HepG2 (cell line): ENCODE data around the gene ACAP3. TPM values are rescaled to one million over a fixed set of nuclear protein-coding genes. Genes with fewer than 3 reads are reported as not detected.
A peak's percentile ranks its signal among the peaks of the same experiment; 100 is the strongest.

Source experiments
- ATAC-seq: fragments of 200-7000 bp; cut with Tn5 transposase; 3 replicates; pipeline ENCODE4 v1.9.1; 2020; ENCODE audit warnings: mild to moderate bottlenecking, moderate library complexity
- BruUV-seq: library from RNA; stranded (reverse); fragments of 400-500 nt; replicated peaks from 2 replicates; lab custom pipeline; 2021; lab: Mats Ljungman, UMichigan
- CTCF ChIA-PET: fragments of 300-600 bp; formaldehyde crosslinking; extraction: SDS; loops from one replicate; lab custom pipeline; 2021; ENCODE audit warnings: low total read pairs, inconsistent platforms, low intra/inter-chr PET ratio; lab: Yijun Ruan, JAX
- POLR2A ChIA-PET: fragments of 350-600 bp; sonication (Branson Sonifier 250); formaldehyde crosslinking; loops from one replicate; lab custom pipeline; 2020; ENCODE audit warnings: antibody characterized with exemption, inconsistent platforms; lab: Yijun Ruan, JAX
- DNase-seq: peaks from one replicate; pipeline ENCODE4 v3.0.0-alpha.2; 2015; ENCODE audit warnings: low spot score
- FAIRE-seq: peaks from 3 replicates; lab custom pipeline; 2011; peaks lifted over from hg19 to GRCh38; lab: Jason Lieb, UNC
- H2AFZ ChIP-seq: one replicate; pipeline ENCODE4 v1.6.1; 2011; ENCODE audit warnings: low read length, inconsistent platforms
- H3K27ac ChIP-seq: fragments of 300-600 bp; 3 replicates; pipeline ENCODE4 v1.8.0; 2011; ENCODE audit warnings: mixed run types, mild to moderate bottlenecking, mixed read lengths, low read length, inconsistent platforms; ENCODE audit not compliant: insufficient read depth; ENCODE audit errors: extremely low read length
- H3K27me3 ChIP-seq, 2 experiments: fragments of 200-600 bp in 1 of 2; 2 replicates in 1 of 2; 3 replicates in 1 of 2; pipeline versions ENCODE4 v1.6.0 to v1.8.0; 2011; ENCODE audit warnings: low read length in 2 of 2, mild to moderate bottlenecking in 2 of 2, moderate library complexity in 2 of 2, inconsistent platforms in 1 of 2; ENCODE audit not compliant: insufficient read depth in 2 of 2, control insufficient read depth in 1 of 2
- H3K36me3 ChIP-seq, 2 experiments: fragments of 200-600 bp in 1 of 2; replicated peaks in 1 of 2; 2 replicates in 1 of 2; 3 replicates in 1 of 2; pipeline versions ENCODE4 v1.5.1 to v1.8.0; 2011; ENCODE audit warnings: low read length in 2 of 2, inconsistent platforms in 1 of 2; ENCODE audit not compliant: insufficient read depth in 2 of 2, control insufficient read depth in 1 of 2
- H3K4me1 ChIP-seq: 2 replicates; pipeline ENCODE4 v1.5.1; 2012; ENCODE audit warnings: low read length, inconsistent platforms; ENCODE audit not compliant: insufficient read depth
- H3K4me2 ChIP-seq: 2 replicates; pipeline ENCODE4 v1.6.0; 2011; ENCODE audit warnings: low read depth, low read length, inconsistent platforms
- H3K4me3 ChIP-seq, 3 experiments: fragments of 200-600 bp in 1 of 3; sonication (generic), shearing (Covaris generic) in 1 of 3; replicated peaks in 1 of 3; 2 replicates each; pipeline ENCODE4 v1.5.1; 2011 to 2016; ENCODE audit warnings: low read length in 3 of 3, inconsistent platforms in 2 of 3, low read depth in 2 of 3, mild to moderate bottlenecking in 2 of 3, control low read depth in 1 of 3, mixed read lengths in 1 of 3; ENCODE audit not compliant: insufficient read depth in 1 of 3
- H3K79me2 ChIP-seq: one replicate; pipeline ENCODE4 v1.6.1; 2011; ENCODE audit warnings: low read length, inconsistent platforms; ENCODE audit not compliant: insufficient read depth
- H3K9ac ChIP-seq: 2 replicates; pipeline ENCODE4 v1.6.0; 2011; ENCODE audit warnings: mild to moderate bottlenecking, low read depth, low read length, inconsistent platforms; ENCODE audit not compliant: insufficient read depth
- H3K9me3 ChIP-seq: 2 replicates; pipeline ENCODE4 v1.5.1; 2012; ENCODE audit warnings: mild to moderate bottlenecking, low read length
- H4K20me1 ChIP-seq: 2 replicates; pipeline ENCODE4 v1.6.0; 2011; ENCODE audit warnings: inconsistent platforms, mild to moderate bottlenecking, low read length, moderate library complexity; ENCODE audit not compliant: insufficient read depth
- AGO2 ChIP-seq: fragments of 200-400 bp; formaldehyde crosslinking; optimal IDR thresholded peaks from 2 replicates; pipeline ENCODE3; 2017; ENCODE audit warnings: mild to moderate bottlenecking, low read depth, low read length, moderate library complexity
- ARNT2 ChIP-seq: sonication (generic); formaldehyde crosslinking; IDR thresholded peaks from 2 replicates; pipeline ENCODE4 v1.8.0; 2022; ENCODE audit warnings: mild to moderate bottlenecking, low read depth, missing genetic modification reagents, moderate library complexity
- CTCF ChIP-seq: sonication (generic); formaldehyde crosslinking; IDR thresholded peaks from 2 replicates; pipeline ENCODE4 v1.5.0; 2020; ENCODE audit warnings: mild to moderate bottlenecking, missing genetic modification reagents, moderate library complexity
- ETS1 ChIP-seq: sonication (generic); formaldehyde crosslinking; IDR thresholded peaks from 2 replicates; pipeline ENCODE4 v1.4.0; 2020; ENCODE audit warnings: missing genetic modification reagents
- KAT8 ChIP-seq: IDR thresholded peaks from 2 replicates; pipeline ENCODE4 v1.6.1; 2016; ENCODE audit warnings: missing genetic modification reagents, missing compliant biosample characterization
- KLF9 ChIP-seq: IDR thresholded peaks from 2 replicates; pipeline ENCODE4 v1.6.1; 2016; ENCODE audit warnings: low read depth
- PHF8 ChIP-seq: sonication (generic); formaldehyde crosslinking; IDR thresholded peaks from 2 replicates; pipeline ENCODE4 v1.5.0; 2020; ENCODE audit warnings: missing genetic modification reagents
- PRDM4 ChIP-seq: sonication (generic); formaldehyde crosslinking; IDR thresholded peaks from 2 replicates; pipeline ENCODE4 v1.9.0; 2021; ENCODE audit warnings: missing genetic modification reagents, borderline replicate concordance
- TMF1 ChIP-seq: sonication (generic); formaldehyde crosslinking; IDR thresholded peaks from 2 replicates; pipeline ENCODE4 v1.8.1; 2022; ENCODE audit warnings: low read depth, missing genetic modification reagents
- ZMYM4 ChIP-seq: sonication (generic); formaldehyde crosslinking; IDR thresholded peaks from 2 replicates; pipeline ENCODE4 v1.8.1; 2023; ENCODE audit warnings: mild to moderate bottlenecking, missing genetic modification reagents
- ZNF317 ChIP-seq: sonication (generic); formaldehyde crosslinking; IDR thresholded peaks from 2 replicates; pipeline ENCODE4 v1.5.0; 2020; ENCODE audit warnings: mild to moderate bottlenecking, missing genetic modification reagents
- ZNF563 ChIP-seq: sonication (generic); formaldehyde crosslinking; IDR thresholded peaks from 2 replicates; pipeline ENCODE4 v1.8.0; 2022; ENCODE audit warnings: mild to moderate bottlenecking, moderate library complexity, missing genetic modification reagents
- ZNF674 ChIP-seq: sonication (generic); formaldehyde crosslinking; IDR thresholded peaks from 2 replicates; pipeline ENCODE4 v1.5.0; 2020; ENCODE audit warnings: low read depth, mild to moderate bottlenecking, missing genetic modification reagents
- ZNF781 ChIP-seq: sonication (generic); formaldehyde crosslinking; IDR thresholded peaks from 2 replicates; pipeline ENCODE4 v1.5.1; 2020; ENCODE audit warnings: borderline replicate concordance, mild to moderate bottlenecking, missing genetic modification reagents; ENCODE audit errors: not compliant biosample characterization
- WGBS: methylation state at CpG from one replicate; pipeline ENCODE4 v1.1.6; 2017; ENCODE audit warnings: low lambda C conversion rate; 5-methylcytosine and 5-hydroxymethylcytosine counted together
- in situ Hi-C: cut with HindIII; loops from 2 replicates; pipeline ENCODE4 v1.10.0; 2017; ENCODE audit warnings: low pct_unique_long_range_greater_than_20kb; ENCODE audit not compliant: extremely low pct_ligation_motif_present
- intact Hi-C: fragments of 100-400 bp; cut with micrococcal nuclease; formaldehyde crosslinking; loops from one replicate; pipeline ENCODE4 v1.10.0; 2022; ENCODE audit not compliant: unreplicated experiment
- polyA plus RNA-seq, 8 experiments: library from polyadenylated mRNA; depleted of rRNA in 3 of 8; stranded (reverse) in 7 of 8; unstranded in 1 of 8; fragments of >200 nt; fragmentation: Illumina TruSeq in 4 of 8; extraction: Trizol in 4 of 8; gene quantifications; 2 replicates each; pipeline versions ENCODE4 v1.2.1 to v1.2.3, GENCODE V29; 2011 to 2016; ENCODE audit warnings: low read depth in 4 of 8, missing spikeins in 1 of 8, mixed read lengths in 1 of 8; ENCODE audit not compliant: insufficient read depth in 1 of 8
- total RNA-seq, 5 experiments: library from RNA; depleted of rRNA; stranded (reverse); fragments of >200 nt; fragmentation: Illumina TruSeq; extraction: Trizol; gene quantifications; 2 replicates each; pipeline ENCODE4 v1.2.3, GENCODE V29; 2016; ENCODE audit warnings: low read depth in 1 of 5

ACAP3 gene
- total and polyA plus RNA-seq, 2 of the 13 experiments (the other 11 are each of a cell fraction or from before 2014, with no cell fraction given) = 29.4 to 50.8 TPM

- BruUV-seq = no TSS peak
- Histone ChIP-seq H3K79me2 (peaks cover 8% of the 10 kb centered on the region), H3K4me3 (no peak overlapping the region), H2AFZ (no peak overlapping the region), H3K9me3 (no peaks in the 10 kb centered on the region), H3K9ac (no peak overlapping the region), H3K4me2 (no peak overlapping the region), H3K27me3 (no peaks in the 10 kb centered on the region), H3K4me1 (no peaks in the 10 kb centered on the region), H3K36me3 (peaks cover 14 to 64% of the 10 kb centered on the region in 2 experiments), H3K27ac (no peak overlapping the region), H4K20me1 (no peaks in the 10 kb centered on the region)
- intact Hi-C loops (no loop called here), in situ Hi-C loops (no loop called here)
- POLR2A ChIA-PET = no interaction called here
- CTCF ChIA-PET = no interaction called here
- WGBS = 100% methylated on average over 5 of the region's 10 CpGs
- peak; percentile 19; the same call in 2 of the 3 replicates for ATAC-seq
- TF ChIP-seq ZNF317 (CRISPR knock-in tag) (no peak), KAT8 (CRISPR knock-in tag) (no peak), CTCF (CRISPR knock-in tag) (peak; percentile 30; the same call in 1 of the 2 replicates)
- DNase-seq = no peak
- no peak for FAIRE-seq
Measured at GRCh38 chr1:1264868-1265272, 42.9 kb downstream of the ACAP3 start.

GRCh38 chr1:1264026-1264425 is 43.7 kb downstream of the ACAP3 start:
- DNase-seq = no peak
- BruUV-seq = no TSS peak
- intact Hi-C loops = no loop called here
- ChIA-PET POLR2A (no interaction called here), CTCF (no interaction called here)
- in situ Hi-C loops = no loop called here
- H3K36me3 ChIP-seq = peaks cover 17 to 65% of the 10 kb centered on the region in 2 experiments
- H2AFZ ChIP-seq = no peak overlapping the region
- H3K27ac ChIP-seq = no peak overlapping the region
- H3K9me3 ChIP-seq = no peaks in the 10 kb centered on the region
- H3K4me2 ChIP-seq = no peak overlapping the region
- no peaks in the 10 kb centered on the region for H3K4me1 ChIP-seq
- no peak for FAIRE-seq
- H3K79me2 ChIP-seq = peaks cover 5% of the 10 kb centered on the region
- H3K27me3 ChIP-seq = no peaks in the 10 kb centered on the region
- H4K20me1 ChIP-seq = no peaks in the 10 kb centered on the region
- TF ChIP-seq ZNF674 (CRISPR knock-in tag) = no peak
- no peak for TF ChIP-seq PRDM4 (CRISPR knock-in tag)
- no peak for TF ChIP-seq ZMYM4 (CRISPR knock-in tag)
- TF ChIP-seq KLF9 = no peak
- TF ChIP-seq AGO2 = no peak
- no peak for TF ChIP-seq ETS1
- TF ChIP-seq ZNF781 (CRISPR knock-in tag) = no peak
- TF ChIP-seq ARNT2 = no peak
- no peak for TF ChIP-seq PHF8
- no peak for TF ChIP-seq ZNF563 (CRISPR knock-in tag)
- TF ChIP-seq TMF1 (CRISPR knock-in tag) = no peak
- WGBS = 94% methylated on average over 9 of the region's 9 CpGs
- no peak overlapping the region for H3K9ac ChIP-seq
- no peak for ATAC-seq
- H3K4me3 ChIP-seq = no peak overlapping the region
